ENCODE results near the gene SORCS2. TPM values are rescaled to one million over a fixed set of nuclear protein-coding genes. Genes with fewer than 3 reads are reported as not detected.

Gene SORCS2
- total RNA-seq, 3 donors from 2014 or later = 0.66 to 1.3 (median 0.80) TPM

DNA sequence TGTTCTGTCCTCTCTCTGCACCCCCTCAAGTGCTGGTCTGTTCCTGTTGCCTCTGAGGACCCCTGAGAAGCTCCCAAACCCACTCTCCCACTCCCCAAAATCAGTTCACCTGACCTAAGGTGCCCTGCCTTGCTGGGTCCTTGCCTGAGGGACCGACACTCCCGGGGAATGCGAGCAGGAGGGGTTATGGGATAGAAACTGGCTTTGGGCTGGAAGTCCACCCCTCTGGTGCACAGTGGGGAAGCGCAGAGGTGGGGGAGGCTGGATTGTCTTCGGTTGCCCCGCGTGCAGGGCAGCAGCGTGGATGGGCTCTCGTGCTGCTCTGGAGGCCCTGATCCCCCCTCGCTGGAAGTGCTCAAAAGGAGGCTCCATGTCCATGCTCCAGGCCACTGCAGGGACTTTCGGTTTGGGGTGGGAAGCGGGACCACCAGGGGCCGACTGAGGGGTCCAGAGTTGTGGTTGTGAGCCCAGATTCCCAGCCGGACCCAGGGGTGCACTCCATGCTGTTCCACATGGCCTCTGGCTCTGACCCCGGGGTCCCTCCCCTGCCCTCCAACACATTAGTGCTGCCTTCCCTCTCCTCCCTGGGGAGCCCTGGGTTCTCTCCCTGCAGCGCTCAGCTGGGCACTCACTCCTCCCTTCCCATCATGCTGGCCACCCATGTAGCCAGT is 7.6 kb downstream of the SORCS2 start:
- Histone ChIP-seq H3K27me3 (peaks cover 0 to 19% of the 10 kb centered on the region in 2 donors), H3K27ac (no peak overlapping the region), H3K4me1 (no peaks in the 10 kb centered on the region), H3K36me3 (no peaks in the 10 kb centered on the region), H3K9me3 (no peaks in the 10 kb centered on the region), H3K4me3 (no peak overlapping the region)
- DNase-seq (ENCODE audit: low spot score in 2 of 2) = peak in 1 of 2 donors; percentile 46
- intact Hi-C loops (cut with DNase I; ENCODE audit: low total_unique reads) = no loop called here
- no peak for TF ChIP-seq CTCF (IDR thresholded peaks at IDR 0.05)
- no peak for TF ChIP-seq POLR2AphosphoS5 (IDR thresholded peaks at IDR 0.05)
- TF ChIP-seq POLR2A (IDR thresholded peaks at IDR 0.05) = no peak

DNA sequence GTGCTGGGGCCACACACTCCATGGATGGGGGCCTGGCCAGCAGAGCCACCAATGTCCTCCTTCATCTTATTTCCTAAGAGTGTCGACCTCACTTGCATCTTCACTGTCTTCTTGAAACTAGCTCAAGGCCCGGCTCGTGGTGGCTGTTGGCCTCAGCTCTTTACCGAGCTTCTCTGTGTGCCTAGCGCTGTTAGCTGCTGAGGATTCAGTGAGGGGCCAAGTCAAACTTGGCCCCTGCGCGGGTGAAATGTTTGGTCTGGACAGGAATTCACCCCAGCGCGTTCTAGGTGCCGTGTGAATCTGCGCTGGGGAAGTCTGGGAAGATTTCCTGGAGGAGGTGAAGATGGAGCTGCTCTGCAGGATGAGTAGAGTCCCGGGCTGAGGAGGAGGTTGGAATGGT is 8.5 kb downstream of the SORCS2 start:
- intact Hi-C loops (cut with DNase I; ENCODE audit: low total_unique reads) = no loop called here
- Histone ChIP-seq H3K27me3 (peaks cover 0 to 13% of the 10 kb centered on the region in 2 donors), H3K9me3 (no peaks in the 10 kb centered on the region), H3K27ac (no peak overlapping the region), H3K4me1 (no peaks in the 10 kb centered on the region), H3K36me3 (no peaks in the 10 kb centered on the region), H3K4me3 (no peak overlapping the region)
- DNase-seq (ENCODE audit: low spot score in 2 of 2) = peak in 1 of 2 donors; percentile 10
- TF ChIP-seq CTCF (IDR thresholded peaks at IDR 0.05) (no peak), POLR2A (IDR thresholded peaks at IDR 0.05) (no peak), POLR2AphosphoS5 (IDR thresholded peaks at IDR 0.05) (no peak)

DNA sequence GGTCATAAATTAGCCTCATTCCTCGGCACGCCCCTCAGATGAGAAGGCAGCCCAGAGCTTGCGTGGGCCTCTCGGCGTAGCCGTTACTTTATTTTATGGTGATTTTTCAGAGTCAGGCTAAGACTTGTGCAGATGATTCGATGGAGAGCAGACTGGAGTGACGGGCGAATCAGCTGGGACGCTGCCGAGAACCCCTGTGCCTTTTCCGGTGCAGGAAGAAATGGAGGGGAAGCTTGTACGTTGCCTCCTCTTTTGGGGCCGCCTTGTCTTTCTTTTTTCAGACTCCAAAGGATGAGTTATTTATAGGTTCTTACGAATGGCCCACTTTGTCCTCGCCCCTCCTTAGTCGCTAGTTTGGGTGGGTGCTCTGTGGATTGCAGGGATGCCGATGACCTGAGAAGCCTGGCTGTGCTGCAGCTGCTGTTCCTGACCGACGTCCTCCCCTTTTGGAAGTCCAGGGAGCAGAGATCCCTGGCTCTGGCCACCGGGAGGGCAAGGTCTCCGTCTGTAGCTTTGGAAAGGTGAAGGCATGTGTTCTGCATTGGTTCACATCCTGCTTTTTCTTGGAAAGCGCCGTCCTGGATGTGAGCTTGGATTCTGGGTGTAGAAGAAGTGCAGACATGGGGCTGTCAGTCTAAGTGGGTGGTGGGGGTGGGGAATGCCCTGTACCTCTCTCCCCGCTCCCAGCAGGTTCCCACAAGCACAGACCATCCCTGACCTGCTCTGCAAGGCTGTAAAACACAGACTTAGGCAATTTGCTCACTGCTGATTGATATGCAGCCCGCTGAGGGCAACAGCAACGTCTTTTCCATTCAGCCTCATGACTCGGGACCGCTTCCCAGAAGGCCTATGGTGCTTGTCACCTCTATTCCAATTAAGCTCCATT is 9.3 kb downstream of the SORCS2 start:
- Histone ChIP-seq H3K4me1 (peaks cover 0 to 7% of the 10 kb centered on the region in 2 donors), H3K27me3 (peaks cover 0 to 9% of the 10 kb centered on the region in 2 donors), H3K36me3 (no peaks in the 10 kb centered on the region), H3K27ac (no peak overlapping the region), H3K9me3 (no peaks in the 10 kb centered on the region), H3K4me3 (no peak overlapping the region)
- peak in 1 of 2 donors; percentile 36 for DNase-seq (ENCODE audit: low spot score in 2 of 2)
- TF ChIP-seq CTCF (IDR thresholded peaks at IDR 0.05) (no peak), POLR2AphosphoS5 (IDR thresholded peaks at IDR 0.05) (no peak), POLR2A (IDR thresholded peaks at IDR 0.05) (no peak)
- intact Hi-C loops (cut with DNase I; ENCODE audit: low total_unique reads) = no loop called here

DNA sequence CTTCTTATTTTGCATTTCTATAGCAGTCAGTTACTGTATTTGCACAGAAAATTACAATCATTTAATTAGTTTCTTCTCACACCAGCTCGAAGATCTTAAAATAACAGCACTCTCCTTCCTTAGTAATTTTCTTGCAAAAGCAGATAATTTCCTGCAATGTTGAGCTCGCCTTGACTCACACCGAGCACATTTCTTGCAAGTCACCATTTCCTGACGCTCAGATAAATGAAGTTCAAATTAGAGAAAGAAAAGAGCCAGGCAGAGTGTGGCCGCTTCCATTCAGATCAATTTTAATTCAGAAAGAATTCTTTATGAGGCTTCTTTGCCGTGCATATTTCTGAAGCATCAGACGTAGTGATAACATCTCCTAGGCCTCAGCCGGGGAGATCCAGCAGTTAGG is 10.1 kb downstream of the SORCS2 start:
- Histone ChIP-seq H3K27me3 (peaks cover 0 to 9% of the 10 kb centered on the region in 2 donors), H3K36me3 (no peaks in the 10 kb centered on the region), H3K4me3 (no peak overlapping the region), H3K27ac (no peak overlapping the region), H3K4me1 (peaks cover 0 to 10% of the 10 kb centered on the region in 2 donors), H3K9me3 (no peaks in the 10 kb centered on the region)
- TF ChIP-seq POLR2A (IDR thresholded peaks at IDR 0.05) (no peak), CTCF (IDR thresholded peaks at IDR 0.05) (no peak), POLR2AphosphoS5 (IDR thresholded peaks at IDR 0.05) (no peak)
- intact Hi-C loops (cut with DNase I; ENCODE audit: low total_unique reads) = no loop called here
- DNase-seq (ENCODE audit: low spot score in 2 of 2) = no peak

Measured in breast epithelium (tissue), 4 donors.